CD14-positive monocyte (primary cell): Measurements from ENCODE around the gene DTNB. TPM values are rescaled to one million over a fixed set of nuclear protein-coding genes. Genes with fewer than 3 reads are reported as not detected.
"Not testable (repeated sequence)": the region's sequence is repeated elsewhere in the genome, so short reads cannot be mapped to it uniquely, and the experiment has no call there.

ENCODE experiments used
- DNase-seq, 3 donors: peaks; one replicate each; pipeline ENCODE4 v3.0.0-alpha.2; 2011 to 2022
- H2AFZ ChIP-seq: 2 replicates; pipeline ENCODE4 v1.6.0; 2012; ENCODE audit warnings: mild to moderate bottlenecking, low read depth, low read length, inconsistent platforms; ENCODE audit not compliant: insufficient read depth, poor library complexity, severe bottlenecking
- H3K27ac ChIP-seq, 2 donors: 1 replicate in 1 of 2; 2 replicates in 1 of 2; pipeline ENCODE4 v1.5.1; 2012 to 2013; ENCODE audit warnings: low read length in 2 of 2, control low read depth in 1 of 2, inconsistent platforms in 1 of 2, low read depth in 1 of 2, mild to moderate bottlenecking in 1 of 2
- H3K27me3 ChIP-seq, 2 donors: one replicate each; pipeline versions ENCODE4 v1.6.0 to v1.6.1; 2011 to 2013; ENCODE audit warnings: low read length in 2 of 2; ENCODE audit not compliant: control insufficient read depth in 2 of 2, insufficient read depth in 2 of 2
- H3K36me3 ChIP-seq, 2 donors: replicated peaks in 1 of 2; 1 replicate in 1 of 2; 2 replicates in 1 of 2; pipeline versions ENCODE4 v1.5.1 to v1.6.1; 2012 to 2013; ENCODE audit warnings: low read length in 2 of 2, control low read depth in 1 of 2, inconsistent platforms in 1 of 2, mild to moderate bottlenecking in 1 of 2; ENCODE audit not compliant: insufficient read depth in 2 of 2, control insufficient read depth in 1 of 2
- H3K4me1 ChIP-seq, 2 donors: 1 replicate in 1 of 2; 2 replicates in 1 of 2; pipeline versions ENCODE4 v1.5.1 to v1.6.1; 2012 to 2013; ENCODE audit warnings: low read length in 2 of 2, control low read depth in 1 of 2, inconsistent platforms in 1 of 2, mild to moderate bottlenecking in 1 of 2, moderate library complexity in 1 of 2; ENCODE audit not compliant: insufficient read depth in 2 of 2, control insufficient read depth in 1 of 2
- H3K4me2 ChIP-seq: replicated peaks from 2 replicates; pipeline ENCODE3; 2012; ENCODE audit warnings: low read length, moderate library complexity, mild to moderate bottlenecking; ENCODE audit not compliant: poor library complexity, severe bottlenecking; ENCODE audit errors: extremely low read depth
- H3K4me3 ChIP-seq, 3 experiments: fragments of 200-600 bp in 1 of 3; sonication (generic) in 1 of 3; replicated peaks in 1 of 3; 1 replicate in 2 of 3; 2 replicates in 1 of 3; pipeline ENCODE4 v1.5.1; 2011 to 2013; ENCODE audit warnings: low read length in 3 of 3, mild to moderate bottlenecking in 3 of 3, control low read depth in 2 of 3, low read depth in 2 of 3, inconsistent platforms in 1 of 3, moderate library complexity in 1 of 3
- H3K79me2 ChIP-seq: 2 replicates; pipeline ENCODE4 v1.6.0; 2012; ENCODE audit warnings: mild to moderate bottlenecking, control low read depth, inconsistent platforms, low read length, moderate library complexity; ENCODE audit not compliant: insufficient read depth
- H3K9ac ChIP-seq: 2 replicates; pipeline ENCODE4 v1.6.0; 2017; ENCODE audit warnings: low read length, mild to moderate bottlenecking; ENCODE audit not compliant: insufficient read depth, poor library complexity, severe bottlenecking
- H3K9me3 ChIP-seq, 2 donors: replicated peaks in 1 of 2; 1 replicate in 1 of 2; 2 replicates in 1 of 2; pipeline versions ENCODE4 v1.5.1 to v1.6.1; 2012 to 2013; ENCODE audit warnings: low read length in 2 of 2, control low read depth in 1 of 2; ENCODE audit not compliant: control insufficient read depth in 1 of 2, insufficient read depth in 1 of 2
- H4K20me1 ChIP-seq: 2 replicates; pipeline ENCODE4 v1.6.0; 2012; ENCODE audit warnings: mild to moderate bottlenecking, low read length, control low read depth, moderate library complexity; ENCODE audit not compliant: insufficient read depth
- H3K27ac Mint-ChIP-seq, 7 donors: one replicate each; pipeline ENCODE4 v1.8.0; 2020; ENCODE audit warnings: mild to moderate bottlenecking in 7 of 7, mixed read lengths in 7 of 7, moderate library complexity in 6 of 7, inconsistent platforms in 2 of 7
- H3K27me3 Mint-ChIP-seq, 3 donors: one replicate each; pipeline ENCODE4 v1.8.0; 2021 to 2022; ENCODE audit warnings: low read depth in 3 of 3, mild to moderate bottlenecking in 3 of 3, mixed read lengths in 3 of 3, moderate library complexity in 3 of 3, inconsistent platforms in 1 of 3
- H3K36me3 Mint-ChIP-seq, 2 donors: one replicate each; pipeline ENCODE4 v1.8.0; 2020; ENCODE audit warnings: mixed read lengths in 2 of 2, inconsistent platforms in 1 of 2, mild to moderate bottlenecking in 1 of 2
- H3K4me1 Mint-ChIP-seq: one replicate; pipeline ENCODE4 v1.8.0; 2020; ENCODE audit warnings: mild to moderate bottlenecking, mixed read lengths
- H3K4me3 Mint-ChIP-seq, 2 donors: one replicate each; pipeline ENCODE4 v1.8.0; 2020; ENCODE audit warnings: mild to moderate bottlenecking in 2 of 2, mixed read lengths in 2 of 2, moderate library complexity in 1 of 2
- H3K9me3 Mint-ChIP-seq, 7 donors: one replicate each; pipeline ENCODE4 v1.8.0; 2020 to 2022; ENCODE audit warnings: mixed read lengths in 7 of 7, mild to moderate bottlenecking in 6 of 7, moderate library complexity in 6 of 7, inconsistent platforms in 2 of 7
- CTCF ChIP-seq: fragments of 200-600 bp; IDR thresholded peaks from one replicate; pipeline ENCODE4 v1.8.0; 2022; ENCODE audit warnings: antibody characterized with exemption, mild to moderate bottlenecking
- WGBS: methylation state at CpG from one replicate; pipeline ENCODE4 v1.1.5; 2013; ENCODE audit warnings: missing lambda C conversion rate; ENCODE audit not compliant: insufficient coverage; 5-methylcytosine and 5-hydroxymethylcytosine counted together
- intact Hi-C, 2 donors: fragments of 100-400 bp; cut with micrococcal nuclease; formaldehyde crosslinking; loops; one replicate each; pipeline versions ENCODE4 v1.15.0 to v1.15.1; 2023
- polyA plus RNA-seq, 3 donors: library from polyadenylated mRNA; depleted of rRNA in 1 of 3; unstranded in 2 of 3; stranded (reverse) in 1 of 3; fragments of 300-500 nt in 2 of 3; fragments of >200 nt in 1 of 3; fragmentation: Illumina TruSeq in 2 of 3; gene quantifications; 1 replicate in 2 of 3; 2 replicates in 1 of 3; pipeline ENCODE4 v1.2.3, GENCODE V29; 2012 to 2021

Gene DTNB
- polyA plus RNA-seq, 3 donors = 3.0 to 4.2 (median 3.3) TPM

- intact Hi-C loops = no loop called here
- H3K36me3 ChIP-seq = no peaks in the 10 kb centered on the region
- no peaks in the 10 kb centered on the region for H4K20me1 ChIP-seq
- H3K4me3 Mint-ChIP-seq = no peak overlapping the region
- no peak overlapping the region for H2AFZ ChIP-seq
- H3K27ac ChIP-seq = no peak overlapping the region
- no peak overlapping the region for H3K4me2 ChIP-seq
- no peak for TF ChIP-seq CTCF
- H3K4me1 ChIP-seq = peaks cover 28 to 29% of the 10 kb centered on the region in 2 donors
- peak overlapping the region in 1 of 7 donors; percentile 25 for H3K27ac Mint-ChIP-seq
- H3K79me2 ChIP-seq = no peaks in the 10 kb centered on the region
- no CpG with 5 or more reads among the region's 3 CpGs for WGBS
- no peaks in the 10 kb centered on the region for H3K9me3 ChIP-seq
- no peak overlapping the region for H3K4me3 ChIP-seq
- H3K4me1 Mint-ChIP-seq = peaks cover 33% of the 10 kb centered on the region
- H3K27me3 ChIP-seq = no peaks in the 10 kb centered on the region
- H3K9me3 Mint-ChIP-seq = peaks cover 3 to 9% (median 7%) of the 10 kb centered on the region in 7 donors
- H3K36me3 Mint-ChIP-seq = peaks cover 0 to 5% of the 10 kb centered on the region in 2 donors
- DNase-seq = no peak
- H3K27me3 Mint-ChIP-seq = peaks cover 0 to 4% (median 0%) of the 10 kb centered on the region in 3 donors
- H3K9ac ChIP-seq = no peak overlapping the region
These were observed 256.7 kb downstream of the DTNB start for GRCh38 chr2:25416674-25417073.

DNA sequence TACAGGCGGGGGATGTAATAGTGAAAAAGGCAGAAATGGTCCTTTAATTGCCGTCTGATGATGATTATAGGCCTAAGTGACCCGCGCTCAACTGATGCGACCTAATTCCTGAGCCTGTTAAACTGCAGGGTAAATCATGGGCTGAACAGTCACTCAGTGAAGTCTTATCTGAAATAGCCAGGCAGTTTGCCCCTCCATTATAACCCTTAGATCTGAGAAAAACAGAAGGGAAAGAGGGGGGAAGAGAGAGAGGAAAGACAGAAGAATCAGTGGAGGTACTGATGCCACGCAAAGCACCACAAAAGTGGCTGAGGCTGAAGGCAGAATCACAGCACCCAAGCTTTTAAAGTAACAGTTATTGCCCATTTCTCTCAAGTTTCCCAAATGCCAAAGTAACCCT lies 258.6 kb downstream of the DTNB start:
- no peak overlapping the region for H3K4me2 ChIP-seq
- no peaks in the 10 kb centered on the region for H3K79me2 ChIP-seq
- no peak overlapping the region for H3K9ac ChIP-seq
- no peaks in the 10 kb centered on the region for H3K9me3 ChIP-seq
- no peak overlapping the region for H3K4me3 Mint-ChIP-seq
- H3K27me3 Mint-ChIP-seq = peaks cover 0 to 2% (median 2%) of the 10 kb centered on the region in 3 donors
- H3K27ac Mint-ChIP-seq = peak overlapping the region in 1 of 7 donors; percentile 9
- no peaks in the 10 kb centered on the region for H3K36me3 ChIP-seq
- H4K20me1 ChIP-seq = no peaks in the 10 kb centered on the region
- no peak overlapping the region for H3K4me3 ChIP-seq
- H3K27ac ChIP-seq = no peak overlapping the region
- peaks cover 0 to 5% of the 10 kb centered on the region in 2 donors for H3K36me3 Mint-ChIP-seq
- intact Hi-C loops = no loop called here
- peaks cover 3 to 9% (median 7%) of the 10 kb centered on the region in 7 donors for H3K9me3 Mint-ChIP-seq
- H3K27me3 ChIP-seq = no peaks in the 10 kb centered on the region
- no peak for DNase-seq
- no peak for TF ChIP-seq CTCF
- WGBS = 90% methylated on average over 2 of the region's 6 CpGs
- H3K4me1 ChIP-seq = peaks cover 20 to 25% of the 10 kb centered on the region in 2 donors
- H2AFZ ChIP-seq = no peak overlapping the region
- H3K4me1 Mint-ChIP-seq = peaks cover 30% of the 10 kb centered on the region

GRCh38 chr2:25413409-25413808 lies 260.0 kb downstream of the DTNB start:
- peaks cover 17 to 24% of the 10 kb centered on the region in 2 donors for H3K4me1 ChIP-seq
- H3K27ac Mint-ChIP-seq, H2AFZ ChIP-seq, H3K9me3 ChIP-seq, H3K79me2 ChIP-seq, H3K27ac ChIP-seq, H3K4me3 ChIP-seq, DNase-seq, H3K27me3 ChIP-seq, H3K9ac ChIP-seq, H3K36me3 Mint-ChIP-seq, H4K20me1 ChIP-seq, H3K27me3 Mint-ChIP-seq, H3K4me3 Mint-ChIP-seq, intact Hi-C loops, H3K9me3 Mint-ChIP-seq, H3K4me2 ChIP-seq, H3K36me3 ChIP-seq: not testable (repeated sequence)
- no CpG with 5 or more reads among the region's 7 CpGs for WGBS
- H3K4me1 Mint-ChIP-seq = peaks cover 28% of the 10 kb centered on the region
